ENCODE data around the gene VNN1. TPM values are rescaled to one million over a fixed set of nuclear protein-coding genes. Genes with fewer than 3 reads are reported as not detected.

VNN1 gene, protein sequence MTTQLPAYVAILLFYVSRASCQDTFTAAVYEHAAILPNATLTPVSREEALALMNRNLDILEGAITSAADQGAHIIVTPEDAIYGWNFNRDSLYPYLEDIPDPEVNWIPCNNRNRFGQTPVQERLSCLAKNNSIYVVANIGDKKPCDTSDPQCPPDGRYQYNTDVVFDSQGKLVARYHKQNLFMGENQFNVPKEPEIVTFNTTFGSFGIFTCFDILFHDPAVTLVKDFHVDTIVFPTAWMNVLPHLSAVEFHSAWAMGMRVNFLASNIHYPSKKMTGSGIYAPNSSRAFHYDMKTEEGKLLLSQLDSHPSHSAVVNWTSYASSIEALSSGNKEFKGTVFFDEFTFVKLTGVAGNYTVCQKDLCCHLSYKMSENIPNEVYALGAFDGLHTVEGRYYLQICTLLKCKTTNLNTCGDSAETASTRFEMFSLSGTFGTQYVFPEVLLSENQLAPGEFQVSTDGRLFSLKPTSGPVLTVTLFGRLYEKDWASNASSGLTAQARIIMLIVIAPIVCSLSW
- under 1 TPM; 0.14 to 0.19 (median 0.14) TPM for polyA plus RNA-seq (ENCODE audit: insufficient read length in 3 of 3)
- long read RNA-seq, donor 1, partial matches to known transcripts: 0 of 1 reads
- long read RNA-seq, donor 1, other reads (novel, unspliced or antisense): 0 of 1 reads
- long read RNA-seq, donor 2: 0 reads
- long read RNA-seq, donor 3: 0 reads
- long read RNA-seq, donor 4: 0 reads
- long read RNA-seq, donor 5: 0 reads
- long read RNA-seq, donor 6: 0 reads
- long read RNA-seq, donor 7: 0 reads
- long read RNA-seq, donor 8: 0 reads
- long read RNA-seq, donor 9: 0 reads
- long read RNA-seq, donor 10: 0 reads
- long read RNA-seq, donor 11: 0 reads
- long read RNA-seq, donor 12: 0 reads
- long read RNA-seq, donor 13: 0 reads
- long read RNA-seq, donor 14: 0 reads
- long read RNA-seq, donor 15, partial matches to known transcripts: 0 of 1 reads
- long read RNA-seq, donor 15, other reads (novel, unspliced or antisense): 0 of 1 reads
- long read RNA-seq, donor 16: 0 reads

DNA sequence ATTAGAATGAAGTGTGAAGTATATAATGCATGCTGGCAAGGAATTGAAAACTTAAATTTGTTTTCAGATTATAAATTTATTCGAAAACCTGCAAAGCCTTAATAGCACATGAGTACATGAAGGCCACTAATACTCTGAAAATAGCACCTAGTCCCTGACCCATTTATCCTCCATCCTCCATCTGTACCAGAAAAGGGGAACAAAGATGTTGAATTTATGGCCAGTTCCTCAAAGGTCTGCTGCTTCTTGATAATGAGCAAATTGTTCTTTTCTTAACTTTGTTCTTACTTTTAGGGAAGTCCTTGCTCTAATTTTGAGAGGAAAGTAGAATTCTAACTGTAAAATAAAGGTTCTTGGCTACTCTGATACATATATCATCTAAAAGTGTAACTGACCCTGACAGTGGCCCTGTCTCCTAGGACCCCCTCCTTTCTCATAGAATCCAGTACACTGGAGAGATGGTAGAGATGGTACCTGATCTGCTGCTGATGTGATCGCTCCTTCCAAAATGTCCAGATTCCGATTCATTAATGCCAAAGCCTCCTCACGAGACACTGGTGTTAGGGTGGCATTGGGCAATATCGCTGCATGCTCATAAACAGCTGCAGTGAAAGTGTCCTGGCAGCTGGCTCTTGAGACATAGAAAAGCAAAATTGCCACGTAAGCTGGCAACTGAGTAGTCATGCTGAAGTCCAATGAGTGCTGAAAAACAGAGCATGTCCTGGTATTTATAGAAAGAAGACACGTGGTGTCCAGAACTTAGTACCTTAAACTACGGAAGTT, at the start of gene VNN1:
Gene VNN1, minus strand, starts transcription at position 704 of the 783 bp plus-strand sequence. Its CDS starts 20 bp downstream, at position 684.
- DNase-seq: no peak

DNA sequence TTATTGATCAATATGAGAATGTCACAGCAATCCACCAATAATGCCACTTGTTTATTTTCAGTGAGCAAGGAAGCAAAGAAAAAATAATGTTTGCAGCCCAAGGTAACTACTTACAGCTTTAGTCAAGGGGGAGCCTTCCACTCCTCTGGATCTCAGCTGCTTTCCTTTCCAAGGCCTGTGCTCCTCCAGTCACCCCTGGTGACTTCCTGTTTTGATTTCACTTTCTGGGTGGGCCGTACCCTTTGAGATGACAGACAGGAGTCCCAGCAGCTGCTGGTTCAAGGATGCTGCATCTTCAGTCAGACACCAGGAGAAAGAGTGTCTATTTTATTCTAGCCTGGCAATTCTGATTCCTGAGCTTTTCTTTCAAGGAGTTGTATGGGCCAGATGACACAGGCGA, 49.4 kb upstream of the VNN1 start:
- peak; percentile 30 for DNase-seq

DNA sequence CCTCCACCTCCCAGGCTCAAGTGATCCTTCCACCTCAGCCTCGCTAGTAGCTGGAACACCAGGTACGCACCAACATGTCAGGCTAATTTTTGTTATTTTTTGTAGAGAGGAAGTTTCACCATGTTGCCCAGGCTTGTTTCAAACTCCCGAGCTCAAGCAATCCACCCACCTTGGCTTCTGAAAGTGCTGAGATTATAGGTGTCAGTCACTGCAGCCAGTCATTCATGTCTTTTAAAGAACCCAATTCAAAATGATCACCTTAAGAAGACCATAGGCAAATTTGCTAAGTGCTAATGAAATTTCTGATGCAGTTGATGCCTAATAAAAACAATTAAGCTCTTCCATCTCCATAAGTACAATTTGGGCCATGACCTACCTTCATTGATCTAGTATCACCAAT, 46.4 kb upstream of the VNN1 start:
- no peak for DNase-seq

DNA sequence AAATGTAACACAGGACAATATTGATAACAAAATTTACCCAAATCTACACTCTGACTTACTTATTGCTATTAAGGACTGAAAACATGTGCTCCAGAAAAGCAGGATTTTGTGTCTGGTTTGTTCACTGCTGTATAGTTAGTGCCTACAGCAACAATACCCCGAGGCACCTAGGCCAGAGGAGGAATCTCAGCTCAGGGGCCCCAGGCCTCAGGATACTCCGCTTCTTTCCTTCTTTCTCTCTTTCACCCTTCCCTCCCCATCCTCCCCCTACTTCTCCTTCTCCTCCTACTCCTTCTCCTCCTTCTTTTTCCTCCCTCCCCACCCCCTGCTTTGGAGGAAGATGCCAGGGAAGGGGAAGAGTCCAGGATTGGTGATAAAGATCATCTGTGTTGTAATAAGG, 44.8 kb upstream of the VNN1 start:
- DNase-seq: no peak

DNA sequence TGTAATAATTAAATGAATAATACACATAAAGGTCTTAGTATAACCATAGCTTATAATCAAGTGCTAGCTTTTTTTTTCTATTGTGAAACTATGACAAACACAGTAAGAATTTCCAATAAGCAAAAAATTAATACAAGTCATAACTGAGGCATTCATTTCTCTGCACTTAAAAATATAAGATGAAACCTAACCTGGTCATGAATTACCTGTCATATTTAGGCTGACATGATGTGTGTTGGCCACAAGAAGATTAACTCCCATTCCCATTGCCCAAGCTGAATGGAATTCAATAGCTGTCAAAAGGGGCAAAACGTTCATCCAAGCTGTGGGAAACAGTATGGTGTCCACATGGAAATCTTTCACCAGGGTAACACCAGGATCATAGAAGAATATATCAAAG, 38.4 kb upstream of the VNN1 start:
- no peak for DNase-seq

DNA sequence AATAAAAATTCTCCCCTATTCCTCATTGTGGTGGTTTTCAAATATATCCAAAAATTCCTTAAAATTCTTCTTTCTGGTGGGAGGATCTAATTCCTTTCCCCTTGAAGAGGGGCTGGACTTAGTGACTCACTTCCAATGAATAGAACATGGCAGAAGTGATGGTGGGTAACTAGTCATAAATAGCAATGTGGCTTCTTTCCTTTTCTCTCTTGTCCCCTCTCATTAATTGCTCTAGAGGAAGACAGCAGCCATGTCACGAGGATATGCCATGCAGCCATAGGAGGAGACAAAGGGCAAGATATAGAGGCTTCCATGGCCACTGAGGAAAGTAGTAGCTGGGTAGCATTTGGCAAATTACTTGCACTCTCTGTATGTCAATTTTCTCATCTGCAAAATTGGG, 38.0 kb upstream of the VNN1 start:
- no peak for DNase-seq

DNA sequence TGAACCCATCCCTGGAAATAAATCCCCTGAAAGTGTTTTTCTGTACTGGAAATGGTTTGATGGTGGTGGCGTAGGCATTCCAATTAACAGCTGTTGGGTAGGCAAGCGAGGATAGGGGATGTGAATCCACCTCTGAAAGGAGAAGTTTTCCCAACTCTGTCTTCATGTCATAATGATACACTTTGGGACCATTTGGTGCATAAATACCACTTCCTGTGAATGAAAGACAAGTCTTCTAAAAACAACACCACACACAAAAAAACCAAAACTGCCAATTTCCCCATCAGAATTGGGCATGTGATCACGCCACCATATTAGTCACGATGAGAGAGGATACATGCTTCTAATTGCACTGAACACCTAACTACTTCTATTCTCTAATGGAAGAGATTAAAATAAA, 37.5 kb upstream of the VNN1 start:
- no peak for DNase-seq

DNA sequence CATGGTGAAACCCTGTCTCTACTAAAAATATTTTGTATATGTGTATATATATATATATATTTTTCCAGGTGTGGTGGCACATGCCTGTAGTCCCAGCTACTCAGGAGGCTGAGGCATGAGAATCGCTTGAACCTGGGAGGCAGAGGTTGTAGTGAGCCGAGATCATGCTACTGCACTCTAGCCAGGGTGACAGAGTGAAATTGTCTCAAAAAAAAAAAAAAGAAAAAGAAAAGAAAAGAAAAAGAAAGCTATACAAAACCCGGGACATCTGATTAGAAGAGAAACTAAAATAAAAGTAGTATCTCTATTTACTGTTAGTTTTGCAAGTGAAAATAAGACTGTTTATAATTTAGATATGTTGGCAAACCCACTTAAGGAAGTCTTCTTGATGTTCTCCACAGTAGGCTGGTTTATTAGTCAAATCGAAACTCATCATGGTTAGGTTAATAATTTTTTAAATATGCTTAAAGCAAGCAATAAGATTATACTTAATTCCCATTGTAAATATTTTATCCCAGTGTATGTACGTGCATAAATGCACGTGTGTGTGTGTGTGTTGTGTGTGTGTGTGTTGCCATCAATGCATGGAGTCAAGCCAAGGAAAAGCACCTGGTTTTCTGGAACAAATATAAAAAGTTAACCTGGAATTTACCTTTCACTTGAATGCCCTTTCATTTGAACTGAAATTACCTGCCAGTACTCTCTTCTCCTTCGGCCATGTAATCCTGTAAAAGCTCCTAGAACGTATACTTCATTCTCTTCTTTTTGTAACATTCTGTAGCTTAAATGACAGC, 36.8 kb upstream of the VNN1 start:
- DNase-seq: no peak

DNA sequence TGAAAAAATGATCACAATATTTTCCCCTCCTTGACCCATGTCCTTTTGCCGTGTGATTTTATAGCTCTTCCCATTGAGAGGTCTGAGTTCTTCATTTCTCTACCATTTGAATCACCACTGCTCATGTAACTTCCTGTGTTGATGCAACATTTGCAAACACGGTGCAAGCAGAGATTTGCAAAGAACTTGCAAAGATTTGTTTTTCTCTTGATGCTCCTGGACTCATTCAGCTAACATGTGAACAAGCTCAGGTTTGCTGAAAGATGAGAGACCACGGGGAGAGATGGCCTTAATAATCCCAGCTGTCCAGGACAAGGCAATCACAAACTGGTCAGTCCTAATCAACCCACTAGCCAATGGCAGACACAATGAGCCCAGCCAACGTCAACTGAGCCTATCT, 35.3 kb upstream of the VNN1 start:
- no peak for DNase-seq

DNA sequence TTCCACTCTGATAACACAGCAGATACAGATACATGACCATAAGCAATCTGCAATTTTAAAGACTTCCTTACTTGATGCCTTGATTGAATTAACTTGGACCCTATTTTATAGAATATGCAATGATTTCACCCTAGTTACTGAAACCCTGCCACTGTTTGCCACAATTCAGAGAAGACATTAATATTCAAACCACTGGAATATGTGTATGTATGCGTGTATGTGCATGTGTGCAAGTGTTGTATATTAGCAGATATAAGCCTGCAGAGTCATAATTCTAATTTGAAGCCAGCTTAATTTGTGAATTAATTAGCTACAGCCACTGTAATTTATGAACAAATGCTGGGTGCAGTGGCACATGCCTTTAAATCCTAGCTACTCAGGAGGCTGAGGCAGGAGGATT, 34.6 kb upstream of the VNN1 start:
- no peak for DNase-seq

DNA sequence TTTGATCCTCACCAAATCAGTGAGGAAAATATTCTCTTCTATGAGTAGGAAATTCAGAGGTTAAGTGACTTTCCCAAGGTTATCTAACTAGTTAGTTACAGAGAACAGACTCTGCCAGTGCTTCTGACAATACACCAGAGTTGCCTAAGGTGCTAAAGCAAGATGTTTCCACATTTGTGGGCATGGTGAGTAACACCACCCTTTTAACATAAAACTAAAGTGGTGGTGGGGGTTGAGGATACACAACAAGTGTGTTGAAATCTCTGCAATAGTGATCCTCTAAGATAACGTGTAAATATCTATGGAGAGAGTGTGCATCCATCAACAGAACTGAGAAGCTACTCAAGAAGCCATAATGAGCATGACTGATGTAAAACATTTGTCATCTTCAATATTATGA, 32.2 kb upstream of the VNN1 start:
- no peak for DNase-seq

DNA sequence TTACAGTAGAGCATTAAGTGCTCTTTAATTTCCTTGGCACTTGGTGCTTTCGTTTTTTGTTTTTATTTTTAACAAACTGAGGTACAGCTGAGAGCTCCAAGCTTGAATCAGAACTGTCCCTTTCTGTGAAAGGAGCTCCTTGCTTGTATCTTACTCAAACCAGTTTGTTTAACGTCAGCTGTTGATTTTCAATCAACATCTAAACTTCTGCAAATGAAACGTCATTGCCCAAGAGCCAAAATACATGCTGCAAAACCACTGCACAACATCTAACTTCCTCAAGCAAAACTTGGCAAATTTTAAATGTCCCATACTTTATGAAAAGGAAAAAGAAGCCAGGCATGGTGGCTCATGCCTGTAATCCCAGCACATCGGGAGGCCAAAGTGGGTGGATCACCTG, 28.6 kb upstream of the VNN1 start:
- DNase-seq: no peak

DNA sequence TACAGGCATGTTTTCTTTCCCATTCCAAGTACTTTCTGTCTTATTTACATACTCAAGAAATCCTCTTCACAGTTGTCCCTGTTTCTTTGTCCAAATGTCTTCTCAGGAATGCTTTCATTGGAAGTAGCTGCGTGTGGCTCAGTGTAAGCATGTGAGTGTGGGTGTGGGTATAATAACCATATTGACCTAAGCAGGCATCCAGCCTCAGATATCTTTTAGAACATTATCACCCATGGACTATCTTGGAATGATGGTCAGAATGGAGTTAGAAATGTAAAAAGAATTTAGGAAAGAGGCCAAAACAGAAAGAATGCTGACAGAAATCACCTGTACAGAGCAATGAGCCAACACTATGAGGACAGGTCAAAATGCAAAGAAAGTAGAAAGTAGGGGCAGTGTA, 27.4 kb upstream of the VNN1 start:
- DNase-seq: no peak

DNA sequence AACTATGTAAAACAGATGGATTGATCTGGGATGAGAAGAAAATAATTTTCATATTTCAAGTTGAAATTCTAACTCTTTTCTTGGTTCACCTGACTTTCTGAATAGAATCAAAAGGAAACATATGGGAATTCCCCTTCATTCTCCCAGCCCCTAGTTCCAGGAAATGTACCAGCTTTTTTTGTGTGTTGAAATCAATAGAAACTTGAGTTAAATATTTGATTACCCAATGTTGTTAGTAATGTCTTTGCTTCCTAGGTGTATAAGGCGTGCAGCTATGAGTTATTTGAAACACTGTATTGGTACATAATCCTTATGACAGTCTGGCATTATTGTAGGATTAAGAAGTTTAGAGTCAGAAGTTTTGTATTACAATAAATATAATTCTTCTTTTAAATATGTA, 22.4 kb upstream of the VNN1 start:
- no peak for DNase-seq

DNA sequence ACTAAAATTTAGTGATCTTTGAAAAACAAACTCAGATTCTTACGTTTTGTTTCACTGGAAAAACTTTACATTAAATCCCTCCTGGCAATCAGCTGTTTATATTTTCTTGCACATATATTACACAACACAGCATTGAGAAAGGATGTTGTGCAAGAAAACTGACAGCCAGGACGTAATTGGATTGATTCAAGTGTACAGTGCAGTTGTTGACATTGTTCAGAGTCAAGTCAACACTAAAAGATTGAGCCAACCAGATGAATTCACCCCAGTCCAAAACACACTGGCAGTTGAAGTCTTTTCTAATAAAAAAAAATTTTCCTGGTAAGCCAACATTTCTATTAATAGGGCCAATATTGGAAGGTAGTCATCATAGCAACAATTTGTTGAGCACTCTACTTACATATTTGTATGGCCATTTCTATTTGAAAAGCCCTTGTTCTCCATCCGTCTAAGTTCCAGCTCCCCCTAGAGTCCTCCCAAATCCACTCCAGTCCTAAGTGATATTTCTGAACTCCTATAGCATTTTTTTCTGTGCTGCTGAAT, 20.9 kb upstream of the VNN1 start:
- DNase-seq: no peak

DNA sequence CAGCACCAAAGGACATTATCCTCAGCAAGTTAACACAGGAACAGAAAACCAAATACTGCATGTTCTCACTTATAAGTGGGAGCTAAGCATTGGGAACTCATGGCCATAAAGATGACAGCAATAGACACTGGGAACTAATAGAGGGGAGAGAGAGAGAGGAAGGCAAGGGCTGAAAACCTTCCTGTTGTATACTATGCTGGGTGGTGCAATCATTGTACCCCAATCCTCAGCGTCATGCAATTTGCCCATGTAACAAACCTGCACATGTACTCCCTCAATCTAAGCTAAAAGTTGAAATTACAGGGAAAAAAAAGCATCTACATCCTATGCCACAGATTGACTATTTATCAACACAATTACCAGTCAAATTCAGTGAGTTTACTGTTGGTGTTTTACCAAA, 20.0 kb upstream of the VNN1 start:
- no peak for DNase-seq

DNA sequence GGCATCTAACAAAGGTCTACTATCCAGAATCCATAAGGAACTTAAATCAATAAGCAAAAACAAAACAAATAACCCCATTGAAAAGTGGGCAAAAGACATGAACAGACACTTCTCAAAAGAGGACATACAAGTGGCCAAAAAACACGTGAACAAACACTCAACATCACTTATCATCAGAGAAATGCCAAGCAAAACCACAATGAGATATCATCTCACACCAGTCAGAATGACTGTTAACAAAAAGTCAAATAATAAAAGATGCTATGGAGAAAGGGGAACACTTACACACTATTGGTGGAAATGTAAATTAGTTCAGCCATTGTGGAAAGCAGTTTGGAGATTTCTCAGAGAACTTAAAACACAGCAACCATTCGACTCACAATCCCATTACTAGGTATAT, 19.4 kb upstream of the VNN1 start:
- DNase-seq: no peak

DNA sequence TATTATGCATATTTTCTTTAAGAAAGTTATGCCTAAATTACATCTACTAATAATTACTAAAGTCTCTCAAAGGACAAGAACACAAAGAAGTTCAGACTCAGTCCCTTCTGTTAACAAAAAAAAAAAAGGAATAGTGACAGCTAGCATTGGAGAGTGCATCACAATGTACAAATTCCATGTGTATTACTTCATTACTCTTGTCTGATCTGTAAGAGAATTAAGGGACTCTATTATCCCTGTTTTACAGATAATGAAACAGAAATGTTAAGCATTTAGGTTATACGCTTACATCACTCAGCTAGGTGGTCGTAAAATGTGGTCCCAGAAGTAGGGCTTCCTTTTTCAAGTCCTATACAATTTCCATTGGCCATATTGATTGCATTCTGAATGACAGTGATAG, 17.2 kb upstream of the VNN1 start:
- DNase-seq: no peak

DNA sequence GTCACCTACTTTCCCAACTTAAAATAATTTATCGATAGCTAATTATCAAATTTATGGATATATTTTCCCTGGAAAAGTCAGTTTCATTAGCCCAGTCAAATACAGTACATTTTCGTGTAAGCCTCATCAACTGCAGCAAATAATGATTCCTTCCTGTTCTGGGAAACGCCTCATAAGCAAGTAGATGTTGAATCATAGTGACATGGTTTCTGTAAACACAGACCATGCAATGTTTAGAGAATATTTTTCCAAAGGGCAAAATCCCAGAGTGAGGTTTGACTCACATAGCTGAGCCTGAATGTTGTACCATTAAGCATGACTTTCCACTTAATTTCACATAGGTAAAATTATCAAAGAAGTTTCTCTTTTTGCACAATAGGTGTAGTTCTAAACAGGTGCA, 16.7 kb upstream of the VNN1 start:
- no peak for DNase-seq

DNA sequence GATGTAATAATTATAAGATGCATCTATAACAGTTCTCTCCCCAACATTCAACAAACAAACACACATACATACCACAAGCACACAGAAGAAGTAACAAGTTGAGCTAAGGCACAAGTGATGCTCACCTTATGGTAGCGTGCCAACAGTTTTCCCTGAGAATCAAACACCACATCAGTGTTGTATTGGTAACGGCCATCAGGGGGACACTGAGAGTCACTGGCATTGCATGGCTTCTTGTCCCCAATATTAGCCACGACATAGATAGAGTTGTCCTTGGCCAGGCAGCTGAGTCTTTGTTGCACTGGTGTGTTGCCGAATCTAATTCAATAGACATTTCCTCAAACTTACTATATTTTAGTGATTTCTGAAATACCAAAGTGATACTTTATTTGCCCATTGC, 14.8 kb upstream of the VNN1 start:
- no peak for DNase-seq

DNA sequence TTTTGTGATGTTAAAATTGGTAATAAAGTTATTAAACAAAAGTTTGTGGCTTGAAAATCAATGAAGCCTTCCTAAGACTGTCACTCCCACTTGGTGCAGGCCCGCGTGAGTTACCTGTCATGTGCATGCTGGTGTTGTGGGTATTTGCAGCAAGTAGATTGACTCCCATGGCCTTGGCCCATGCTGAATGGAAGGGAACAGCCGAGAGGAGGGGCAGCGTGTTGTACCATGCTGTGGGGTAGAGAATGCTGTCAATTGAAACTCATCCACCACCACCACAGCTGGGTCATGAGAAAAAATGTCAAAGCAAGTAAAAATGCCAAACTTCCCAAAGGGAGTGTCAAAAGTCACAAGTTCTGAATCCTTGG, 12.7 kb upstream of the VNN1 start:
- no peak for DNase-seq
